Forelimb muscle (tissue), 1 donor: ENCODE results near the gene GABRB2. TPM values are rescaled to one million over a fixed set of nuclear protein-coding genes. Genes with fewer than 3 reads are reported as not detected.

Experiments used
- DNase-seq: peaks from one replicate; pipeline ENCODE4 v3.0.0-alpha.2; 2013; ENCODE audit warnings: low read depth
- polyA plus RNA-seq: library from polyadenylated mRNA; unstranded; fragments of 120-200 nt; gene quantifications from one replicate; pipeline ENCODE4 v1.2.1, GENCODE V29; 2013; ENCODE audit not compliant: insufficient read length

Gene GABRB2
- polyA plus RNA-seq, 1 donor = 0.76 TPM

- no peak for DNase-seq
Observed at GRCh38 chr5:161471211-161471950, 75.1 kb downstream of the GABRB2 start.

- no peak for DNase-seq
Observed at GRCh38 chr5:161467703-161468102, 78.8 kb downstream of the GABRB2 start.

GRCh38 chr5:161460741-161461140 is 85.8 kb downstream of the GABRB2 start:
- no peak for DNase-seq

- DNase-seq = no peak
Observed at GRCh38 chr5:161446655-161447054, 99.9 kb downstream of the GABRB2 start.

DNA sequence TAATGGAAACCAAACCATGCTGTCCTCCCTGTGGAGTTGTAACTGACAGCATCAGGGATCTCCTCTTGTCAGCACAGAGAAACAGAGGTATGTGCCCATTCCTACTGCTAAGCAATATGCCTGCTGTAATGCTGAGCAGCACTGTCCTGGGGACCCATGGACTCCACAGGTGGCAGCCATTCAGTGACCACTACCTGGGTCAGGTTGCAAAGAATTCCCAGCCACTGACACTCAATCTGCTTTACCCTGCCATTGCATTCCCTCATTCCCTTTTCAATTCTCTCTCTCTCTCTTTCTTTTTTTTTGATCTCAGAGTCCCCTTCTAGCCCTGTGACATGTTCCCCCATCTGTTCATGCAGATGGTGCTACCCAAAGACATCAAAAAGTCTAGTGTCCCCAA is 104.1 kb downstream of the GABRB2 start:
- DNase-seq = no peak

DNA sequence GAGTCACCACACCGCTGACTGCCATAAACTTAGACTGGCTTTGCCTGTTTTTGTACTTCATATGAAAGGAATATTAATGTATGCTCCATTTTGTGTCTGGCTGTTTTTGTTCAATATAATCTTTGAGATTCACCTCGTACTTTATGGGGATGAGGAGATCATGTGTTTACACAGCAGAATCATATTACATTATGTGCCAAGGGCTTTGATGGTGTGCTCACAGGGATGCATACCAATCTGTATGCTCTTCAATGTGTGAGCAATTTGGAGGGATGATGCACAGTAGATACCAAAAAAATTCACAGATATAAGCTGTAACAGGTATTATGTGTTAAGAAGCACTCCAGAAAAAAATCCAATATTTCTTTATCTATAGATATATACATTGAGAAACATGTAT is 113.7 kb downstream of the GABRB2 start:
- no peak for DNase-seq

- DNase-seq = no peak
Observed at GRCh38 chr5:161431963-161432362, 114.6 kb downstream of the GABRB2 start.

DNA sequence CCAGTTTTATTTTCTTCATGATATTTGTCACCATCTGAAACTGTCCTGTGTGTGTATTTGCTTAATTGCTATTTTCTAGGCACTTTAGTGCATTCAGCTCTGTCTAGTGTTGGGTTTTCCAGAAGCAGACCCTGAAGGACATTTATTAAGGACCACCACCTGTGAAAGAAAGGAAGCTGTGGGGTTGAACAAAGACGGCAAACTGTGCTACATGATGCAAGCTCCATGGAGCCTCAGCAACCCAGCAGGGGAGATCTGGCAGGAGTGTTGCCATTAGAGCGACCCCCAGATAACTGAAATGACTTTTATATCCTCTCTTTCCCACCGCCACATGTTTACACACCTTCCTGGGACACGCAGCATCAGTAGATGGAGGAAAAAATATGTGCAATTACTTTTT is 125.5 kb downstream of the GABRB2 start:
- no peak for DNase-seq

DNA sequence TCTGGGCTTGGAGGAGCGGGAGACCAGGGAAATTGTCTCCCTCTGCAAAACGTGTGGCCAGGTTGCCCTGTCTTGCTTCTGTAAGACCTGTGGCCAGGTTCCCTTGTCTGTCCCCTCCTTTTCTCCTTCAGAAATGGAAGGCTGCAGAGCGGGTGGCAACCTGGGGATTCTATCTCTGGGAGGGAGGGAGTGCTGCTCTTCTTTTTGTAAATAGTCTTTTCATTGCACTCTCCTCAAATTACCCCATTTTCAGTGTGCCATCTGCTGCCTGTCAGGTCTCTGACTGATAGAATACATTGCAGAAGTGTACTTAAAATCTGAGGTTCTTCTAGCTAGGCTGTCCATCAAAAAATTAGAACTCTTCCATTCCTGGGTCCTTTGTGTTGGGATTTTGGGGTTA is 126.0 kb downstream of the GABRB2 start:
- no peak for DNase-seq

- no peak for DNase-seq
Observed at GRCh38 chr5:161414896-161415295, 131.6 kb downstream of the GABRB2 start.

- DNase-seq = no peak
Observed at GRCh38 chr5:161414037-161414436, 132.5 kb downstream of the GABRB2 start.

DNA sequence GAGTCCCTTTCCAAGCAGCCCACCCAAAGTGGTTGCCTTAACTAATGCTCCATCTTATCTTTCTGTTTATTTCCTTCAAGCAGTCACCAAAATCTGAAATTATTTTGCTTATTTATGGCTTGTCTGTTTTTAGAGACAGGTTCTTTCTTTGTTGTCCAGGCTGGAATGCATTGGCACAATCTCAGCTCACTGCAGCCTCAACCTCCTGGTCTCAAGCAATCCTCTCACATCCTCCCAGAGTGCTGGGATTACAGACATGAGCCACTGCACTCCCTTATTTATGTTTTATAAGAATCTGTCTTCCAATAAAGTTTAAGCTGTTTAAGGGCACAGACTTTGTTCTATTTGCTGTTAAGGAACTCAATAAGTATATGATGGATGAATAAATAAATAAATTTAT is 133.7 kb downstream of the GABRB2 start:
- no peak for DNase-seq

- no peak for DNase-seq
Observed at GRCh38 chr5:161411156-161411555, 135.4 kb downstream of the GABRB2 start.

DNA sequence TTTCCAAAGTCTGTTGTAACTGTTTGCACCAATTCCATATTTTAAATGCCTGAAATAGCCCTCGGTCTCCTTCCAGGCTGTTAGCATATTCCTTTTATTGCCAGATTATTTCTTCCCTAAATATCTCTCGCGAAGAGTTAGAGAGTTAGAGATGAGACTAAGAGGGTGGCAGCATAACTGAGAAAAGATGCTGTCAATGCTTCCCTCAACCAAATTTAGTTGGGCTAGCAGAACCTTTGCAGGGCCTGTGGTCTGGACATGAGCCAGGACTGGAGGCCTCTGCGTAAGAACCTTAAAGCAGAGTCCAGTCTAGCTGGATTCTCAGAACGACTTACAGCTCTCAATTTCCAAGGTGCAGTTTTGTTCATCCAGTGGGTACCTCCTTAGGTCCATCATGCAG is 135.9 kb downstream of the GABRB2 start:
- DNase-seq = no peak

GRCh38 chr5:161409471-161409870 is 137.1 kb downstream of the GABRB2 start:
- no peak for DNase-seq

DNA sequence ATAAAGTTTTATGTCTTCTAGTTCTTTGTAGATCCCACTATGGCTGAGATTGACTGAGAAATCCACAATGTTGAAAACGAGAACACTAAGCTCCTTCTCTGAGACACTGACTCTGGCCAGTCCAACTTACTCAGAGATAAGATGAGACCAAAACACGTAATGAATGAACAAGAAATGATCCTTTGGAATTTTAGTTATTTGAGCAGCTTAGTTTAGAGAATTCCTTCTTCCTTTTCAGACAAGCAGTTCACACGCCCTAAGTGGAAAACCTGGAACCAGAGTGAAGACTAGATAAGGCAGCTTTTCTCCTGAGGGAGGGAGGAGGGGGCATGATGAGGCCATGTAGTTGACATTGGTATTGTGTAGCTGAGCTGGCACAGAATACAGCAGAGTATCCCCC is 139.6 kb downstream of the GABRB2 start:
- no peak for DNase-seq

DNA sequence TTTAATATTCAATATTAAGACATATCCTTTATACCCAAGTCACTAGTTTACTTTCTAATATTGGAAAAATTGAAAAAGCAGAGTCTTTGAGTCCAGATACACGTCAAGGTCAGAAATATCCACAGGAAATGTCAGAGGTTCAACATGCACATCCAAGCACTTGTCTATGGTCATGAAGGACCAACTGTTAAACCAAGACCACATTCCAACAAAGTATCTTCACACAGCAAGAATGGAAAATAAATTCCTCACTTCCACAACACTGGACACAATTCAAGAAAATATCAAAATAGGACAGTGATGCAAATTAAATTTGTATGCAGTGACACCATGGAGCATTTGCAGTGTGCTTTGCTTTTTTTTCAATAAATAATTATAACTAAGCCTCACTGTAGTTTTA is 142.5 kb downstream of the GABRB2 start:
- DNase-seq = no peak

DNA sequence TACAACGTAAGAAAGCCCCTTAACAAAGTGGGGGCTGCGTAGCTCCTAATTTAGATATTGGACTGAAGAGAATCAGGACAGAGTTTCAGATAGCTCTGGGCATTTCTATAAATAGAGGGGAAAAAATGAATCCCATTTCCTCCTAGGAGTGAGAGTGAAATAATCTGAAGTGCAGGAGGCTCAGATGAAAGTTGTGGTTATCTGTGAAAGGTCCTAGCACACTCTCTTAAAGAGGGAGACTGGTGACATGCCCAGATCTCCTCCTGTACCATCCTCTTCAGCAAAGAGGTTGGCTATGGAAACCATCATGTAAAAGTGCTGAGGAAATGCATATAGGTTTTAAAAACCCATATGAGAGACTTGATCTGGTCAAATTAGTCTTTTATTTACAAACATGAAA is 143.4 kb downstream of the GABRB2 start:
- DNase-seq = no peak

DNA sequence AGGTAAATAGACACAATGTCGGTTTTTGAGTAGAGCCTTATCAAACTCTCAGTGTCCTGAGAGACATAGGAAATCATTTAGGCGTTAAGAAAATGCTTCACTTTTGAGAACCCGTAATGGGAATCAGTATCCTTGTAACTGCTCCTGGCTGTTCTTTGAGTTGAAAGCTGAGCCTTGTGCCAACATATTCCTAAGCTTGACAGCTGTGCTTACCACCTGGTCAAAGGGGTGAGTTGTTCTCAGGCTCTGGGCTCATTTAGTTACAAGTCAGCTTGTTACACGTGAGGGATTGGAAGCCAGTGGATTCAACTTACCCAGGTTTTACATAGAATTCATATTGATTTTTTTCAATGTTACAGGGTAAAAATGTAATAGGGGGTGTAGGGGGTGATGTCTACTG is 145.9 kb downstream of the GABRB2 start:
- DNase-seq = no peak

DNA sequence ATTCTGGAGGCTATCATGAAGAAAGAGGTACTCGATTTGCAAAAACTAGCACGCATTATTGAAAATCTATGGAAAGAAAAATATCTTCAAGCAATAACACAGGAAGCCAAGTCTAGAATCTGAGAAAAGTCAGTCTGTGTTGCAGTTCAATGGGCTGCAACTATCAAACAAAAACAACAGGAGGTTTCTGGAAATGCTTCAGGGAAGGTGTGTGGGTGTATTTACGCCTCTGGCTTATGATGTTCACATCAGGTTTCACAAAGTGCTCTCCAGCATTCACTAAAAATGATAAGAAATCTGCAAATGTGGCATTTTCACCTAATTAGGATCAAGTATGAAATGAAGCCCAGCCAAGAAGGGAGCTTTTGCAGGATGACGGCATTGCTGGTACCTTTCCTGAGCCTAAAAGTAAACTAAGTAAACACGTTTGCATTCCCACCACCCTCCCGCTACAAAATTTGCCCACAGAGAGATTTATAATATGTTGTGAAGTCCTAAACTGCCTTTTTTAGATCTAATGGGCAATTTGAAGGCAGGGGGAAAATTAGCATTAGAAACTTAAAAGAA is 146.4 kb downstream of the GABRB2 start:
- no peak for DNase-seq

DNA sequence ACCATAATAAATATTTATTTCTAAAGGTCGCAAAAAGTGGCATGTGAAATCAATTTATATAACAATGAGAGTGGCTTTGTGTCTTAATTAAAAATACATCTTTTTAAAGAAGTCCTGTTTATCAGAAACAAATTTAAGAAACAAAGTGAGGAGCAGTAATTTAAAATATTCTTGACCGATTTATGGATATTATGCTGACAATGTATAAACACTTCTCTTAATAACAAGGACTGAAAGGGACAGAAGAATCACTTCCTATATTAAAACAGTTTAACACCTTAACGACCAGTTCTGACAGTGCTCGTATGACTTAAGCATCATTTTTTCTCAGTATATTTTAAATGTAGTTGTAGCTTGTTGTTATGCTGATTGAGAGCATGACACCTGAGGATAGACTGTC is 149.1 kb downstream of the GABRB2 start:
- no peak for DNase-seq

DNA sequence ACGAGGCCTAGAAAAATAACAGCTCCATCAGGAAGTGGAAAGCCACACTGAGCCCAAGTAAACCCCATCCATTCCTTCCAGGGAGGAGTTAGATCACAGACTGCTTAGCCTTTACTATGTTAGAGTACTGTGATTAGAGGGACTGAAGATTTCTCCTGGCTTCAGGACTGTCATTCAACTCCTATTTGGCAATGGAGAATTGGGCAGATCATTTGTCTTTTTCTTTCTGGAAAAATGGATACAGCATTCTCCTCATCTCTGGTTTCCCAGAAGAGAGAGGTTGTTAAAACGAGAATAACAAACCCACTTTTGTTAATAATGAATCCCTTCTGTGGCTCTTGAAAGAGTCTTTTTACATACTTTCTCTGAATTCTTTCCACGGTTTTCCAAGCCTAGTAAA is 150.4 kb downstream of the GABRB2 start:
- peak; percentile 20 for DNase-seq

DNA sequence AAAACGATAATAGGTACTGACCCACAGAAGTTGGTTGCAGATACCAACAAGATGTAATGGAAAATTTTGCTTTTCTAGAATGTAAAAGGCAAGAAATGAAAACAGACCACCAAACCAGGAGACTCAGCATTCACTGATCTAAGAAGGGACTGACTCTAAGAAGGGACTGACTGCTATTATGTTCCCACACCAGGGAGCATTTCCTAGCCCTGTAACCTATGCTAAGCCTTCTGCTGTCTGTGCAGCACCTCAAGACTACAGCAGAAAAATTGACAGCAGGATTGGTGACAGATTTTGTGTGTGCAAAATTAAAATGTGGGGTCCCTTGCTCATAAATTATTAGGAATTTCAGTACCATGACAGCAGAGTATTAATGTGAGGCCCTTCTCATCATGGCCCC is 154.8 kb downstream of the GABRB2 start:
- DNase-seq = no peak

GRCh38 chr5:161391016-161391415 is 155.5 kb downstream of the GABRB2 start:
- DNase-seq = no peak
